ENCODE results near the gene TNK2. TPM values are rescaled to one million over a fixed set of nuclear protein-coding genes. Genes with fewer than 3 reads are reported as not detected.
"Not testable (repeated sequence)": the region's sequence is repeated elsewhere in the genome, so short reads cannot be mapped to it uniquely, and the experiment has no call there.

TNK2 gene
- total and polyA plus RNA-seq, 2 donors (not counting 3 experiments of a cell fraction or from before 2014, with no cell fraction given) = 18.6 to 71.6 TPM

GRCh38 chr3:195863121-195864061 lies 45.0 kb downstream of the TNK2 start:
- H3K9me1 ChIP-seq (replicated peaks; ENCODE audit: control insufficient read depth, extremely low read depth, insufficient read depth, low read length) = no peaks in the 10 kb centered on the region
- intact Hi-C loops (cut with micrococcal nuclease) = loop anchor here (1.0 kb wide), 2 partner anchors 31 to 52 kb away; no protein-coding TSS in a partner anchor
- POLR2A ChIA-PET = interaction anchor here (1.0 kb wide), 1 partner anchor 31 kb away, joined by 9 read pairs; no protein-coding TSS in a partner anchor
- no peaks in the 10 kb centered on the region for H3K79me2 ChIP-seq (ENCODE audit: control insufficient read depth, insufficient read depth, low read length)
- TF ChIP-seq POLR2A (IDR thresholded peaks at IDR 0.05; ENCODE audit: low read depth, low read length) (no peak), CTCF (IDR thresholded peaks at IDR 0.05; ENCODE audit: extremely low read depth in 1 of 2, insufficient read depth in 1 of 2, low read depth in 1 of 2, low read length in 2 of 2) (peak; percentile 97)
- no peak overlapping the region for H3K4me3 ChIP-seq (replicated peaks in 1 of 3; ENCODE audit: insufficient read depth in 1 of 3, low read depth in 1 of 3, low read length in 3 of 3)
- no peak overlapping the region for H3K4me2 ChIP-seq (ENCODE audit: insufficient read depth, low read length)
- CTCF ChIA-PET = interaction anchor here (0.6 to 4.5 kb wide), 14 partner anchors 8 to 56 kb away, joined by 3 to 438 read pairs (median 6); partner anchors contain the start of gene TNK2
- H3K4me1 ChIP-seq (ENCODE audit: control insufficient read depth, extremely low read depth, insufficient read depth, low read length) = no peaks in the 10 kb centered on the region
- dilution Hi-C loops (cut with MboI; ENCODE audit: extremely low pct_ligation_motif_present, low sequenced_read_pairs) = no loop called here
- H3K27me3 ChIP-seq (ENCODE audit: control insufficient read depth in 2 of 2, insufficient read depth in 2 of 2, low read length in 2 of 2) = no peaks in the 10 kb centered on the region
- H3K36me3 ChIP-seq (ENCODE audit: control insufficient read depth in 2 of 2, extremely low read depth in 1 of 2, insufficient read depth in 2 of 2, low read length in 2 of 2) = peaks cover 0 to 18% of the 10 kb centered on the region in 2 experiments
- H2AFZ ChIP-seq (ENCODE audit: low read depth, low read length) = no peak overlapping the region
- no peaks in the 10 kb centered on the region for H4K20me1 ChIP-seq (replicated peaks; ENCODE audit: control insufficient read depth, extremely low read depth, insufficient read depth, low read length)
- no peak overlapping the region for H3K27ac ChIP-seq (ENCODE audit: insufficient read depth, low read depth, low read length)
- FAIRE-seq (peak; percentile 90), DNase-seq (ENCODE audit: low read depth, low spot score) (peak; percentile 81)
- no peaks in the 10 kb centered on the region for H3K9me3 ChIP-seq (replicated peaks; ENCODE audit: control insufficient read depth, insufficient read depth, low read length)
- BruUV-seq (replicated peaks) = TSS peak; percentile 68
- no peak overlapping the region for H3K9ac ChIP-seq (replicated peaks; ENCODE audit: extremely low read depth, insufficient read depth, low read length)

- H3K9me1 ChIP-seq (replicated peaks; ENCODE audit: control insufficient read depth, extremely low read depth, insufficient read depth, low read length); H3K4me3 ChIP-seq (replicated peaks in 1 of 3; ENCODE audit: insufficient read depth in 1 of 3, low read depth in 1 of 3, low read length in 3 of 3); FAIRE-seq; POLR2A ChIA-PET; H3K27me3 ChIP-seq (ENCODE audit: control insufficient read depth in 2 of 2, insufficient read depth in 2 of 2, low read length in 2 of 2); dilution Hi-C loops (cut with MboI; ENCODE audit: extremely low pct_ligation_motif_present, low sequenced_read_pairs); H3K4me1 ChIP-seq (ENCODE audit: control insufficient read depth, extremely low read depth, insufficient read depth, low read length); H3K27ac ChIP-seq (ENCODE audit: insufficient read depth, low read depth, low read length); DNase-seq (ENCODE audit: low read depth, low spot score); BruUV-seq (replicated peaks); H4K20me1 ChIP-seq (replicated peaks; ENCODE audit: control insufficient read depth, extremely low read depth, insufficient read depth, low read length); H3K9me3 ChIP-seq (replicated peaks; ENCODE audit: control insufficient read depth, insufficient read depth, low read length); H2AFZ ChIP-seq (ENCODE audit: low read depth, low read length); H3K79me2 ChIP-seq (ENCODE audit: control insufficient read depth, insufficient read depth, low read length); H3K4me2 ChIP-seq (ENCODE audit: insufficient read depth, low read length); H3K9ac ChIP-seq (replicated peaks; ENCODE audit: extremely low read depth, insufficient read depth, low read length); intact Hi-C loops (cut with micrococcal nuclease): not testable (repeated sequence)
- H3K36me3 ChIP-seq (ENCODE audit: control insufficient read depth in 2 of 2, extremely low read depth in 1 of 2, insufficient read depth in 2 of 2, low read length in 2 of 2) = peaks cover 0 to 13% of the 10 kb centered on the region in 2 experiments
- CTCF ChIA-PET = interaction anchor here (2.1 to 4.5 kb wide), 4 partner anchors 12 to 51 kb away, joined by 14 to 438 read pairs (median 52); no protein-coding TSS in a partner anchor
Measured at GRCh38 chr3:195862318-195862717, 46.0 kb downstream of the TNK2 start.

All from endothelial cell of umbilical vein (primary cell).